Glomerular visceral epithelial cell (primary cell): Measurements from ENCODE around the gene ZYX.
"Not testable (repeated sequence)": the region's sequence is repeated elsewhere in the genome, so short reads cannot be mapped to it uniquely, and the experiment has no call there.

Experiments used
- DNase-seq: peaks from one replicate; pipeline ENCODE4 v3.0.0-alpha.2; 2016; ENCODE audit errors: extremely low spot score

ZYX gene

DNA sequence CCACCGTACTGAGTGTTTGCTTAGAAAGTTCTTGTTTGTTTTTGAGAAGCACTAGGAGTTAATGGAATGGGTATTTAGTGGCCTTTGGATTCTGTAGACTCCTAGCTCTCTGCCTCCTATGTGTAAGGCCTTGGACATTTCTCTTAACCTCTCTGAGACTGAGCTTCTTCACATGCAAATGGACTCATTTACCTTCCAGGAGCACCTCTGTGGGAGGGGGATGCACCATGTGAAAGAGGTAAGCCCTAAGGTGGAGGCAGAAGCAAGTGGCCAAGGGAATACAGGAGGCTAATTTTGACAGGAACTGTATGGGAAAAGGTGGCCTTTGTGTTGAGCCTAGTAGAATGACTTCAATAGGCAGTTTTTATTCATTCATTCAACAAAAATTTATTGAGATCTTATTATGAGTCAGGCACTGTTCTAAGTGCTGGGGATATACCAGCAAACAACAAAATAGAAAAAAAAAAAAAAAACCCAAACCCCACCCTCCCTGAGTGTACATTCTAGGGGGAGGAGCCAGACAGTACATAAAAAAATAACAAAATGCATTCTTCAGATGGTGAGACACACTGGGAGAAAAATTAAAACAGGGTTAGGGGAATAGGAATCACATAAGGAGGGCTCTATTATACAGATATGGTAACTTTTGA is 36.7 kb downstream of the ZYX start:
- no peak for DNase-seq

DNA sequence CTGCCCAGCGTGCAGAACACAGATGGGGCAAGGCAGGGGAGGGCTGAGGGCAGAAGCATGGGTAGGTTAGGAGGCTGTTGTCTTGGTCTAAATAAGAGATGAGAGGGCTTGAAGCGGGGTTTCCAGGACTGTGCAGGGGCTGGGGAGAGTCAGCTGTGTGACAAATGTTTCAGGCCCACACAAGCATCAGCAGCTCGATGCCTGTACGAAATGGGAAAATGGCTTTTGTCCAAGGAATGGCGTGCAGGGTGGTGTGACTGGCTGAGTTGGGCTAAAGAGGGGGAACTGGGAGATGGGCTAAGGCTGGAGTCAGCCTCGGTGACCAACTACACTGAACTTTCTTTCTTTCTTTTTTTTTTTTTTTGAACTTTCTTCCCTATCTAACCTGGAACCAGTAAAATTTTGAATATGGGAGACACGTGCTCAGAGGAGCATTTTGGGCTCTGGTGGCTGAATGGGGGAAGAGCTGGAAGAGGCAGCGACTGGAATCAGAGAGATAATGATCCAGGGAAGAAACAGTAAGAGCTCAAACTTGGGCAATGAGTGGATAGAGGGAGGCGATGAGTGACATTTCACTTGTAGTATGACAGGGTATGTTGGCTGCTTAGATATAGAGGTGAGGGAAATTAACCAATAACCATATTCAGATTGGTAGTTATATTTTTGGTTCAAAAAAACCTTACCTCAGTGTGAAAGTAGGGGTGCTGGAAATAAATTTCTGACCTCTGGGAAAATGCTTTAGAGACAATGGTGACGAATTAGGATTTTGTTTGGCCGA is 37.7 kb downstream of the ZYX start:
- DNase-seq: no peak

DNA sequence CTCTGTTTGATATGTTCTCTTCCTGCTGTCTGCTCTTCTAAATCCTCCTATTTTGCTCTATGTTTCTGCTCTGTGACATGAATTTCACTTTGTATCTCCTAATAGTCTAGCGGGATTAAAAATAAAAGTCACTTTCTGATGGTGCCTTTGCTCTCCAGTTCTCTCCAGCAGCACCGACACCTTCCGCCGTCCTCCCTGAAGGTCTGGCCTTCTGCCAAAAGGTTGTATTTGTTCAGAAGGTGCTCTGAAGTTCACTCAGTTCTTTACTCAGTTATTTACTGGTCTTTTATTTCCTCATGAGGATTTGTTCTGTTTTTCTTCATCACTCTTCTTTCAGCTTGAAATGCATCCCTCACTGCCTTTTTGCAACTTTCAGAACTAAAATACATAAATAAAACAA is 38.7 kb downstream of the ZYX start:
- DNase-seq: no peak

DNA sequence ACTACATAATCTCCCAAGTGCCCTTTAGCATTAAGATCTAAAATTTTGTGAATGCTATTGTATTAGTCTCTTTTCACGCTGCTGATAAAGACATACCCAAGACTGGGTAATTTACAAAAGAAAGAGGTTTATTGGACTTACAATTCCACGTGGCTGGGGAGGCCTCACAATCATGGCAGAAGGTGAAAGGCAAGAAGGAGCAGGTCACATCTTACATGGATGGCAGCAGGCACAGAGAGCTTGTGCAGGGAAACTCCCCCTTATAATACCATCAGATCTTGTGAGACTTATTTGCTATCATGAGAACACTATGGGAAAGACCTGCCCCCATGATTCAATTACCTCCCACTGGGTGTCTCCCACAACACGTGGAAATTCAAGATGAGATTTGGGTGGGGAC is 39.5 kb downstream of the ZYX start:
- DNase-seq: not testable (repeated sequence)

DNA sequence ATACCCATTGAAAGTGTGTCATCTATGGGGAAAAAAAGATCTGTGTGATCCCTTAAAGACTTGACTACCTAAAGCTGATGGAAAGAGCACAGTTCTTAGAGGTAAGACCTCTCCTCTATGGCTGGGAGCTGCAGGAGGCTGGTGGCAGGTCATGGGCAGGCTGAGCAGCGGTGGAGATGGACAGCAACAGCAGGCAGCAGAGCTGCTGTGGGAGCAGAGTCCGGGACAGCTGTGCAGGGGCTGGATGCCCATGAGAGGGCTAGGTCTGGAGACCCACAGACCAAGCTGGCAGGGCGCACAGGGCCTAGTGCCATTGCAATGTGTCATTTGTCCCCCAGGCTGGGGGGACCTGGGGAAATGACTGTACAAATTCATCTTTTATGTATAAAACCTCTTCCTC is 40.9 kb downstream of the ZYX start:
- DNase-seq: no peak

DNA sequence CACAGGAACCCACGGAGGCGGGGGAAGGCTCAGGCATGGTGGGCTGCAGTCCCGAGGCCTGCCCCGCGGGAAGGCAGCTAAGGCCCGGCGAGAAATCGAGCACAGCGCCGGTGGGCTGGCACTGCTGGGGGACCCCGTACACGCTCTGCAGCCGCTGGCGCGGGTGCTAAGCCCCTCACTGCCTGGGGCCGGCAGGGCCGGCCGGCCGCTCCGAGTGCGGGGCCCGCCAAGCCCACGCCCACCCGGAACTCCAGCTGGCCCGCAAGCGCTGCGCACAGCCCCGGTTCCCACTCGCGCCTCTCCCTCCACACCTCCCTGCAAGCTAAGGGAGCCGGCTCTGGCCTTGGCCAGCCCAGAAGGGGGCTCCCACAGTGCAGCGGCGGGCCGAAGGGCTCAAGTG is 43.3 kb downstream of the ZYX start:
- DNase-seq: not testable (repeated sequence)

DNA sequence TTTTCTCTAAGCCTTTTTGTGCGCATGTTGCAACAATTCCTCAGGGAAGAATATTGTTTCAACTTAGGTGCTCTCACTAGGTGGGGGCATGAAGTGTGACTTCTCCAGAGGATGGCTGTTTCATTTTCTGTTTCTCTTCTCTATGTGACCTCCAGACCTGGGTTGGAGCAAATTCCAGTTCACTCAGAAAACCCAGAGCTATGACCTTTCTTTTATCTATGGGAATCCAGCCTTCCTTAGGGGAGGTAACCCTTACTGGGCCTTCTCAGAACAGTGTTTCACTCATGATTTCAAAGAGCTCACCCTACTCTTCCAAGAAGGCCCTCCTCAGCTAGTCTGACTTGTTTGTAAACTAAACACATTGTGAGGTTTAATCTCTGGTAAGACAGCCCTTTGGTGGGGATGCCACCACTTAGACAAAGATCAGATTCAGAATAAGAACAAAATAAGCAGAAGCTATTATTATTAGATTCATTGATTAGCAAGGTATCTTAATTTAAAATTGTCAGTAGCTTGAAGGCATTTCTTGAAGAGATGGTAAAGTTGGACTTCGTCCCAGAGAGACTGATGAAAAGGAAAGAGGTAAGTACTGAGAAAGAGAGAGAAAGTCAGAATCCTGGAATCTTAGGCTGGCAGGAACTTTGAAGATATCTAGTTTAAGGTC is 45.5 kb downstream of the ZYX start:
- no peak for DNase-seq

DNA sequence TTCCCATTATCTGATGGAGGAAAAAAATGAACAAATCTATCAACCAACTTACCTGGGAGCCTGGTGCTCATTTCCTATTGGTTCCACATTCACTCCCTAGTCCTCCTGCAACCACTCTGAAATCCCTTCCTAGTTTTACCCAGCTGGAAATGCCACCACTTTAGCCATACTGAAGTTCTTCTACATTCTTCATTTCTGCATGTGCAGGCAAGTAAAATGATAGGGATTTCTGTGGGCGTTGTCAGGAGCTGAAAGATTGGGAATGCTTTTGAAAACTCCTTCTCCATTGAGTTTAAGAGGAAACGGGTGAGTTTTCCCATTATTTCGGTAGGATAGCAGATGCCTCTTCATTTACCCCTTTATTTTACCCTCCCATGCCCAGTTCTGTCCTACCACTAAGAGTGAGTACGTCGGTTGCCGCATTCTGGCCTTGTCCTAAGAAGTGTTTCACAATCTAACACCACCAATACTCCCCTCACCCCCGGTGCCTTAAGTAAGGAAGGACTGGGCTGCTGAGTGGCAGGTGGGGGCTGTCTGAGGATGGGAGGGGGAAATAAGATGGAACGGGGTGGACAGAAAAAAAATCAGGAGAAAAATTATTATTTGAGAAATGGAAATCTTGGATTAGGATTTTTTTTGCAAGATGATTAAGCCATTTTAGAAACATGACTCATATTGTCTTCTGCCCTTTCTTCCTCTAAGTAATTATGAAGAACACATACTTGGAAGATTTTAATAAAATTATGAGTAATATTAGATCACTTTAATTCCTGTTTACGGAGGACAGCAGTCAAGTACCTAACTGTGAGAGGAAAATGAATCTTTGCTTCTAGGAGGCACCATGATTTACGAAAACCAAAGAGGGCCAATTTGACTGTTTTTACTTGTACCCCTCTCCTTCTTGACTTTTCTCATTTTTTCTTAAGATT is 48.9 kb downstream of the ZYX start:
- DNase-seq: no peak

DNA sequence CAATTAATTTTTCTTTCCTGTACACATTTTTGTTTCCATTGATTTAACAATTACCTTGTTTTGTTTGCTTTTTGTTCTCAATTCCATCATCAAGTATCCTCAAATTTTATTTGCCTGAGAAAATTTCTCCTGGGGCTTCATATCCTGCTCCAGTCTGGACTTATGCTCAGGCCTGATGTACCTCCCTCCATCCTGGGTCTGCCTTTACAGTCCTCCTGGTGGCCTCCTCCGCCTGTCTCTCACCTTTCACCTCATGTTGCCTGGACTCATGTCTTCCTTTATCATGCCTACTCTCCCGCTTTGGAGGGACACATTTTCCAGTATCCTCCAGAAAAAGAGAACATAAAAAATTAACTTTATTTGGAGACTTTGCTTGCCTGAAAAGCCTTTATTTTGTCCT is 50.0 kb downstream of the ZYX start:
- DNase-seq: no peak

DNA sequence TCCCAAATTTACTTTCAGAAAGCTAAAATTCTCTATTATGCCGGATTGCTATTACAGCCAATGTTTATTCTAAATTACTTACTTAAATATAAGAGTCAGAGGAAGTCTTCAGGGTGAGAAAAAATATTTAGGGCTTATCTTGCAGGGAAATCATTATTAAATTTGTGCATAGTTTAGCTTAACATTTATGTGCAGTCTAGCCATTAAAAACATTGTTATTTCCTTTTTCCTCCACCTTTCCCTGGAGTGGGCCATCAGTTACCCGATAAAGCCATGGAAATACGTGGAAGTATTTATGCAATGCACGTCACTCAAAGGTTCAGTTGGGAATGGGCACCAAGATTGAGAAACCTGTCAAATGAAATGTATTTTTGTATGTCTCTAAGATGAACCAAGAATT is 52.6 kb downstream of the ZYX start:
- DNase-seq: no peak

DNA sequence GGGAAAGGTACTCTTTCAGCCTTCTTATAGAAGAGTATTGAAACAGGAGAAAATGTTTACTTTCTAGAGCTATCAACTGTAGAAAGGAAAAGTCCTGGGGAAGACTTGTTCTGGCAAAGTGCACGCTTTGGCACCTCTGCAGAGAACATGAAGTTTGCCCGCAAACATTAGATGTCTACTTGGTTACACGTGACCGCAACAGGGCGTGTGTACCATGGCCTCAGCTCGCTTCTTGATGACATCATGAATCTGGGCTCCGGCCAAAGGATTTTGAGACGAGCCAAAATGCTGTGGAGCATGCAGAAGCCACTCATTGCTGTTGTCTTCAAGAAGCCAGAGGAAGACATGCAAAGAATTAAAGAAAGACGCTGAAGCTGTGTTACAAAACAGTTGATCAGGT is 53.5 kb downstream of the ZYX start:
- peak; percentile 68 for DNase-seq

DNA sequence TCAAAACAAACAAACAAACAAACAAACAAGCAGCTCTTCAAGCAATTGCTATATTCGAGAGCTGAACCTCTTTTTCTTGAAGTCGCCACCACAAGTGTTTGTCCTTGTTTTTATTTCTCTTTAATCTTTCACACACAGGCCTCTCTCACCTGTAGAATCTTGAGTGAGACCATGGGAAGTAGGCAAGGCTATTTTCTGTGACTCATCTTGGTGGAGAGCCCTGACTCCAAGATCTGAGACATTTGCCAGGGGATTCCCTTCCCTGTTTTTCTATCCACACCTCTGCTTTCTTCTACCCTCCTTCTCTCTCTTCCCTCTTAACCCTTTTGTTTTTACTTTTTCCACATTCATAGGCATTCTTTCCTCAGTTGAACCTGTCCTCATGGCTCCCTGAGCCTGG is 54.1 kb downstream of the ZYX start:
- no peak for DNase-seq

DNA sequence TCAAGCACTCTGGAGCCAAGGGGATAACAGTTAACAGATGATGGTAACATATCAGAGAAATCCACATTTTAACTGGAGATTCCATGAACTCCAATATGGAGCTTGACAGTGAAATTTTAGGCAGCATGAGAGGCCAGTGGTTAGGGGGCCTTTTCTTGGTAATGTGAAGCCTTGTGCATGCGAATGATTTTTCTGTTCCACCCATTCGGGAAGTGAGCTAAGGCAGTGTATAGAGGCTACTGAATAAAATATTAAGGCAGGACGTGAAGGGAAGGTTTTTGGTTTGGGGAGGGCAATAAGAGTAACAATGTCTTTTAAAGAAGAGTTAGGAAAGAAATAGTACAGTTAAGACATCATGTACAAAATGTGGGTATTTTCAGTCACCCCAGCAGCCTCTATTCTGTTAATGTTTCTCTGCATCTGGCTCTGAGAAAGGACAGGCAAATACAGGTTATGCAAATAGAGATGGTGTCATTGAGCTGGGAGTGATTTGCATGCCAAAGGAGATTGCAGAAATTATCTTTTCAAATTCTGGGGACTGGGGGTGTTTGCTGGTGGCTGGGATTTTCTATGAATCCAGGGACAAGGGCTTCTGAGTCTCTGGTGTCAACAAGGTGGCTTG is 55.3 kb downstream of the ZYX start:
- DNase-seq: no peak

DNA sequence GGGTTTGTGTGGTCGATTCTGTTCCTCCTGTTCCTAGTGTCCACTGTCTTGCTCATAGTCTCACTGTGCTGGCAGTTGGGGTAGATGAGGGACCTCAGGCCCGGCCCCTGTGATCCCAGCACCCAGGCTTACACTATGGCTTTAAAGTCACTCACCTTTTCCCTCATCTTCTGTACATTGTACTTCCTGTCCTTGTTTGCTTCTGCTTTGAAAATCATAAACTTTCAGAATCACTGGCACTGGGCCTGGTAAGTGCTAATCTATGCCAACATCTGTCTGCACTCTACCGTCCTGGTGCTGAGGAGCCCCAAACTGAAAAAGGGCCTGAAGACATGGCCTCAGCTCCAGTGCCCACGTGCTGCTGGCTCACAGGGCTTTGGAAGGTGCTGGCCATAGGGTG is 56.4 kb downstream of the ZYX start:
- no peak for DNase-seq

DNA sequence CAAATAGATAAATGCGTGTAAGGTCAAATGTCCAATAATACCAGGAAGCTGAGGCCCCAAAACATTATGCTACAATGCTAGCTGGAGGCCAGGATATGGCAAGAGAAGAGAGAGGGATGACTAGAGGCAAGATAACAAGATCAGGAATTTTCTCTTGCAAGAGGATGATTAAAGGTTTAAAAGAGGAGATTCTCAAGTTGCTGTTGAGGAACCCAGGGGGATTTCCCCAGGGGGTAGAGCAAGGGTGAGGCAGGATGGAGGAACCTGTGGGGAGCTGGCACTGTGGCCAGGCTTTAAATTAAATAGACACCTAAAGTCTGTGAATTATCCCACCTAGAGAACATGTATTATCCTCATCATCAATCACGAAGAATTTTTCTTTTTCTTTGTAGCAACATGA is 58.7 kb downstream of the ZYX start:
- no peak for DNase-seq
